Measurements from ENCODE around the gene DYNLRB2.

- TF ChIP-seq CTCF (conservative IDR thresholded peaks at IDR 0.05), result no peak
- no peak for TF ChIP-seq ZFX (IDR thresholded peaks at IDR 0.05)
Observed at GRCh38 chr16:80543162-80543561, 2.4 kb downstream of the DYNLRB2 start.
